ENCODE measurements around the gene OSGIN1.
A peak's percentile ranks its signal among the peaks of the same experiment; 100 is the strongest.
"Not testable (repeated sequence)": the region's sequence is repeated elsewhere in the genome, so short reads cannot be mapped to it uniquely, and the experiment has no call there.

The OSGIN1 gene

GRCh38 chr16:83943516-83944050 is 9.5 kb upstream of the OSGIN1 start:
- Mint-ChIP-seq H3K9me3 (no peaks in the 10 kb centered on the region), H3K27me3 (peaks cover 14% of the 10 kb centered on the region), H3K36me3 (no peaks in the 10 kb centered on the region), H3K27ac (no peak overlapping the region), H3K4me1 (peaks cover 7% of the 10 kb centered on the region), H3K4me3 (no peak overlapping the region)
- no peak for ATAC-seq

- H3K36me3 Mint-ChIP-seq = no peaks in the 10 kb centered on the region
- no peaks in the 10 kb centered on the region for H3K4me1 Mint-ChIP-seq
- no peak overlapping the region for H3K27ac Mint-ChIP-seq
- no peaks in the 10 kb centered on the region for H3K9me3 Mint-ChIP-seq
- no peak for ATAC-seq
- H3K27me3 Mint-ChIP-seq = peaks cover 7% of the 10 kb centered on the region
- H3K4me3 Mint-ChIP-seq = no peak overlapping the region
These were observed 7.5 kb upstream of the OSGIN1 start for GRCh38 chr16:83945587-83945986.

- Mint-ChIP-seq H3K9me3 (no peaks in the 10 kb centered on the region), H3K4me3 (no peak overlapping the region), H3K27me3 (peaks cover under 1% of the 10 kb centered on the region), H3K36me3 (no peaks in the 10 kb centered on the region), H3K27ac (no peak overlapping the region), H3K4me1 (no peaks in the 10 kb centered on the region)
- no peak for ATAC-seq
These were observed 6.8 kb upstream of the OSGIN1 start for GRCh38 chr16:83946154-83946780.

- Mint-ChIP-seq H3K4me1 (no peaks in the 10 kb centered on the region), H3K9me3 (no peaks in the 10 kb centered on the region), H3K36me3 (no peaks in the 10 kb centered on the region), H3K4me3 (no peak overlapping the region), H3K27ac (no peak overlapping the region), H3K27me3 (no peaks in the 10 kb centered on the region)
- no peak for ATAC-seq
These were observed 6.1 kb upstream of the OSGIN1 start for GRCh38 chr16:83946781-83947566.

GRCh38 chr16:83947642-83948234 is 5.3 kb upstream of the OSGIN1 start:
- H3K9me3 Mint-ChIP-seq = no peaks in the 10 kb centered on the region
- no peak overlapping the region for H3K27ac Mint-ChIP-seq
- H3K4me1 Mint-ChIP-seq = peaks cover 5% of the 10 kb centered on the region
- no peak overlapping the region for H3K4me3 Mint-ChIP-seq
- ATAC-seq = no peak
- H3K36me3 Mint-ChIP-seq = no peaks in the 10 kb centered on the region
- H3K27me3 Mint-ChIP-seq = no peaks in the 10 kb centered on the region

GRCh38 chr16:83948914-83949723 is 3.9 kb upstream of the OSGIN1 start:
- Mint-ChIP-seq H3K4me1 (peaks cover 19% of the 10 kb centered on the region), H3K27ac (no peak overlapping the region), H3K36me3 (no peaks in the 10 kb centered on the region), H3K27me3 (peaks cover 8% of the 10 kb centered on the region), H3K9me3 (no peaks in the 10 kb centered on the region), H3K4me3 (no peak overlapping the region)
- ATAC-seq = no peak

- H3K36me3 Mint-ChIP-seq = no peaks in the 10 kb centered on the region
- no peak overlapping the region for H3K4me3 Mint-ChIP-seq
- ATAC-seq = no peak
- H3K9me3 Mint-ChIP-seq = no peaks in the 10 kb centered on the region
- H3K27me3 Mint-ChIP-seq = peaks cover 13% of the 10 kb centered on the region
- no peak overlapping the region for H3K27ac Mint-ChIP-seq
- H3K4me1 Mint-ChIP-seq = peaks cover 24% of the 10 kb centered on the region
These were observed 3.4 kb upstream of the OSGIN1 start for GRCh38 chr16:83949724-83950001.

GRCh38 chr16:83950862-83951399 is 2.1 kb upstream of the OSGIN1 start:
- Mint-ChIP-seq H3K27me3 (peaks cover 26% of the 10 kb centered on the region), H3K4me1 (peaks cover 26% of the 10 kb centered on the region)
- not testable (repeated sequence) for ATAC-seq, H3K4me3 Mint-ChIP-seq, H3K36me3 Mint-ChIP-seq, H3K9me3 Mint-ChIP-seq, H3K27ac Mint-ChIP-seq

- Mint-ChIP-seq H3K36me3 (no peaks in the 10 kb centered on the region), H3K9me3 (no peaks in the 10 kb centered on the region), H3K27me3 (peaks cover 28% of the 10 kb centered on the region), H3K27ac (no peak overlapping the region), H3K4me1 (peaks cover 27% of the 10 kb centered on the region), H3K4me3 (no peak overlapping the region)
- no peak for ATAC-seq
These were observed 1.5 kb upstream of the OSGIN1 start for GRCh38 chr16:83951544-83951943.

- H3K27me3 Mint-ChIP-seq = peaks cover 28% of the 10 kb centered on the region
- ATAC-seq = no peak
- H3K36me3 Mint-ChIP-seq = no peaks in the 10 kb centered on the region
- H3K9me3 Mint-ChIP-seq = no peaks in the 10 kb centered on the region
- peaks cover 33% of the 10 kb centered on the region for H3K4me1 Mint-ChIP-seq
- H3K27ac Mint-ChIP-seq = peak overlapping the region; percentile 63
- H3K4me3 Mint-ChIP-seq = no peak overlapping the region
These were observed 477 bp upstream of the OSGIN1 start for GRCh38 chr16:83952587-83952939.

- H3K27me3 Mint-ChIP-seq = peaks cover 28% of the 10 kb centered on the region
- H3K4me3 Mint-ChIP-seq = peak overlapping the region; percentile 80
- peaks cover 33% of the 10 kb centered on the region for H3K4me1 Mint-ChIP-seq
- ATAC-seq = peak; percentile 63
- peak overlapping the region; percentile 63 for H3K27ac Mint-ChIP-seq
- H3K36me3 Mint-ChIP-seq = no peaks in the 10 kb centered on the region
- no peaks in the 10 kb centered on the region for H3K9me3 Mint-ChIP-seq
These were observed 946 bp downstream of the OSGIN1 start for GRCh38 chr16:83953796-83954576.

- H3K36me3 Mint-ChIP-seq = no peaks in the 10 kb centered on the region
- H3K27ac Mint-ChIP-seq = peak overlapping the region; percentile 22
- peaks cover 28% of the 10 kb centered on the region for H3K27me3 Mint-ChIP-seq
- no peak for ATAC-seq
- H3K4me3 Mint-ChIP-seq = peak overlapping the region; percentile 12
- no peaks in the 10 kb centered on the region for H3K9me3 Mint-ChIP-seq
- H3K4me1 Mint-ChIP-seq = peaks cover 33% of the 10 kb centered on the region
These were observed 1.6 kb downstream of the OSGIN1 start for GRCh38 chr16:83954577-83955016.

- H3K4me3 Mint-ChIP-seq = no peak overlapping the region
- H3K36me3 Mint-ChIP-seq = peaks cover under 1% of the 10 kb centered on the region
- ATAC-seq = no peak
- H3K27me3 Mint-ChIP-seq = peaks cover 28% of the 10 kb centered on the region
- H3K9me3 Mint-ChIP-seq = no peaks in the 10 kb centered on the region
- peaks cover 33% of the 10 kb centered on the region for H3K4me1 Mint-ChIP-seq
- H3K27ac Mint-ChIP-seq = no peak overlapping the region
These were observed 2.4 kb downstream of the OSGIN1 start for GRCh38 chr16:83955218-83956130.
